K562 (cell line): ENCODE data around the gene GRIK1. TPM values are rescaled to one million over a fixed set of nuclear protein-coding genes. Genes with fewer than 3 reads are reported as not detected.

Experiments used
- MAFG ChIP-seq: fragments of 450-650 bp; conservative IDR thresholded peaks from 2 replicates; pipeline ENCODE4 v1.6.1; 2016; ENCODE audit warnings: missing genetic modification characterization, missing compliant biosample characterization
- MCM3 ChIP-seq: fragments of 450-650 bp; IDR thresholded peaks from 2 replicates; pipeline ENCODE4 v1.6.1; 2016
- MTF1 ChIP-seq: fragments of 250-450 bp; sonication (Bioruptor Pico); IDR thresholded peaks from 2 replicates; pipeline ENCODE4 v1.9.0; 2021; ENCODE audit warnings: moderate library complexity, mild to moderate bottlenecking, inconsistent platforms, borderline replicate concordance
- NR3C1 ChIP-seq: sonication (generic); formaldehyde crosslinking; IDR thresholded peaks from 2 replicates; pipeline ENCODE4 v1.8.1; 2022; ENCODE audit warnings: missing genetic modification reagents
- POU5F1 ChIP-seq: fragments of 150-350 bp; IDR thresholded peaks from 2 replicates; pipeline ENCODE4 v1.6.1; 2014; ENCODE audit warnings: borderline replicate concordance, low read length, low read depth, mild to moderate bottlenecking; ENCODE audit not compliant: partially characterized antibody
- RBM22 ChIP-seq: fragments of 200-400 bp; formaldehyde crosslinking; IDR thresholded peaks from 2 replicates; pipeline ENCODE4 v1.6.1; 2018; ENCODE audit warnings: low read length, low read depth; ENCODE audit not compliant: poor library complexity, severe bottlenecking
- SMAD4 ChIP-seq: fragments of 250-450 bp; sonication (Bioruptor Pico); conservative IDR thresholded peaks from 2 replicates; pipeline ENCODE4 v1.8.0; 2021; ENCODE audit warnings: inconsistent platforms, mild to moderate bottlenecking, moderate library complexity
- YY1 ChIP-seq, 3 experiments: IDR thresholded peaks; 2 replicates each; pipeline ENCODE4 v1.6.1; 2011; ENCODE audit warnings: low read length in 2 of 3, mild to moderate bottlenecking in 2 of 3, moderate library complexity in 2 of 3, borderline replicate concordance in 1 of 3, control low read depth in 1 of 3, low read depth in 1 of 3; ENCODE audit not compliant: insufficient read depth in 3 of 3, insufficient replicate concordance in 2 of 3, control insufficient read depth in 1 of 3, insufficient read length in 1 of 3; ENCODE audit errors: extremely low read depth in 1 of 3
- ZNF695 ChIP-seq: fragments of 450-650 bp; formaldehyde crosslinking; IDR thresholded peaks from 2 replicates; pipeline ENCODE4 v1.4.0; 2020; ENCODE audit warnings: mild to moderate bottlenecking, moderate library complexity
- ZNF830 ChIP-seq: fragments of 250-450 bp; sonication (Bioruptor Pico); IDR thresholded peaks from 2 replicates; pipeline ENCODE4 v1.5.0; 2021; ENCODE audit warnings: mild to moderate bottlenecking
- polyA plus RNA-seq, 8 experiments: library from polyadenylated mRNA; depleted of rRNA in 4 of 8; stranded (reverse) in 5 of 8; unstranded in 3 of 8; fragments of >200 nt; fragmentation: Nextera tagmentation in 2 of 8; fragmentation: Illumina TruSeq in 1 of 8; extraction: Ambion mirVana in 2 of 8; extraction: Trizol in 1 of 8; gene quantifications; 2 replicates each; pipeline versions ENCODE4 v1.2.1 to v1.2.3, GENCODE V29; 2011 to 2014; ENCODE audit warnings: inconsistent platforms in 1 of 8, missing spikeins in 1 of 8
- total RNA-seq, 7 experiments: library from RNA; depleted of rRNA in 6 of 7; stranded (reverse); fragments of >200 nt in 6 of 7; fragmentation: Illumina TruSeq in 2 of 7; extraction: Trizol in 2 of 7; gene quantifications; 2 replicates each; pipeline versions ENCODE4 v1.2.1 to v1.2.3, GENCODE V29; 2011 to 2021; ENCODE audit warnings: low replicate concordance in 1 of 7
- TF ChIP-seq, protein P1 (sequence below): fragments of 250-450 bp; sonication (Bioruptor Pico); IDR thresholded peaks from 2 replicates; pipeline ENCODE4 v1.5.0; 2021; ENCODE audit warnings: mild to moderate bottlenecking, borderline replicate concordance
- TF ChIP-seq, protein P2 (sequence below): sonication (generic); formaldehyde crosslinking; IDR thresholded peaks from 2 replicates; pipeline ENCODE4 v1.8.0; 2022; ENCODE audit warnings: mild to moderate bottlenecking, missing genetic modification reagents
- TF ChIP-seq, protein P3 (sequence below): sonication (generic); formaldehyde crosslinking; IDR thresholded peaks from 2 replicates; pipeline ENCODE4 v1.8.1; 2022; ENCODE audit warnings: missing genetic modification reagents
- TF ChIP-seq, protein P4 (sequence below): sonication (generic); formaldehyde crosslinking; IDR thresholded peaks from 2 replicates; pipeline ENCODE4 v1.8.1; 2023; ENCODE audit warnings: mild to moderate bottlenecking, missing genetic modification reagents

GRIK1 gene
- total and polyA plus RNA-seq, 9 of the 15 experiments (the other 6 are each of a cell fraction or from before 2014, with no cell fraction given), result 0.17 to 2.8 (median 0.53) TPM

GRCh38 chr21:29650523-29651022 is 289.2 kb downstream of the GRIK1 start (continued):
- TF ChIP-seq SMAD4 (CRISPR knock-in tag) (peak; percentile 56; the same call in 1 of the 2 replicates), YY1 (IDR thresholded peaks at IDR 0.05; ENCODE audit: borderline replicate concordance in 1 of 3, control insufficient read depth in 1 of 3, extremely low read depth in 1 of 3, insufficient read depth in 3 of 3, insufficient read length in 1 of 3, insufficient replicate concordance in 2 of 3, low read depth in 1 of 3, low read length in 2 of 3) (peak in 1 of 3 experiments; percentile 45), POU5F1 (no peak), MCM3 (no peak), RBM22 (no peak), MAFG (tag) (no peak), NR3C1 (CRISPR knock-in tag) (no peak), ZNF830 (CRISPR knock-in tag) (no peak), ZNF695 (CRISPR knock-in tag) (no peak), MTF1 (CRISPR knock-in tag) (no peak)
- TF ChIP-seq, protein P1, sequence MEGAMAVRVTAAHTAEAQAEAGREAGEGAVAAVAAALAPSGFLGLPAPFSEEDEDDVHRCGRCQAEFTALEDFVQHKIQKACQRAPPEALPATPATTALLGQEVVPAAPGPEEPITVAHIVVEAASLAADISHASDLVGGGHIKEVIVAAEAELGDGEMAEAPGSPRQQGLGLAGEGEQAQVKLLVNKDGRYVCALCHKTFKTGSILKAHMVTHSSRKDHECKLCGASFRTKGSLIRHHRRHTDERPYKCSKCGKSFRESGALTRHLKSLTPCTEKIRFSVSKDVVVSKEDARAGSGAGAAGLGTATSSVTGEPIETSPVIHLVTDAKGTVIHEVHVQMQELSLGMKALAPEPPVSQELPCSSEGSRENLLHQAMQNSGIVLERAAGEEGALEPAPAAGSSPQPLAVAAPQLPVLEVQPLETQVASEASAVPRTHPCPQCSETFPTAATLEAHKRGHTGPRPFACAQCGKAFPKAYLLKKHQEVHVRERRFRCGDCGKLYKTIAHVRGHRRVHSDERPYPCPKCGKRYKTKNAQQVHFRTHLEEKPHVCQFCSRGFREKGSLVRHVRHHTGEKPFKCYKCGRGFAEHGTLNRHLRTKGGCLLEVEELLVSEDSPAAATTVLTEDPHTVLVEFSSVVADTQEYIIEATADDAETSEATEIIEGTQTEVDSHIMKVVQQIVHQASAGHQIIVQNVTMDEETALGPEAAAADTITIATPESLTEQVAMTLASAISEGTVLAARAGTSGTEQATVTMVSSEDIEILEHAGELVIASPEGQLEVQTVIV, result no peak
- TF ChIP-seq, protein P2, sequence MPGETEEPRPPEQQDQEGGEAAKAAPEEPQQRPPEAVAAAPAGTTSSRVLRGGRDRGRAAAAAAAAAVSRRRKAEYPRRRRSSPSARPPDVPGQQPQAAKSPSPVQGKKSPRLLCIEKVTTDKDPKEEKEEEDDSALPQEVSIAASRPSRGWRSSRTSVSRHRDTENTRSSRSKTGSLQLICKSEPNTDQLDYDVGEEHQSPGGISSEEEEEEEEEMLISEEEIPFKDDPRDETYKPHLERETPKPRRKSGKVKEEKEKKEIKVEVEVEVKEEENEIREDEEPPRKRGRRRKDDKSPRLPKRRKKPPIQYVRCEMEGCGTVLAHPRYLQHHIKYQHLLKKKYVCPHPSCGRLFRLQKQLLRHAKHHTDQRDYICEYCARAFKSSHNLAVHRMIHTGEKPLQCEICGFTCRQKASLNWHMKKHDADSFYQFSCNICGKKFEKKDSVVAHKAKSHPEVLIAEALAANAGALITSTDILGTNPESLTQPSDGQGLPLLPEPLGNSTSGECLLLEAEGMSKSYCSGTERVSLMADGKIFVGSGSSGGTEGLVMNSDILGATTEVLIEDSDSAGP (CRISPR knock-in tag), result no peak
- TF ChIP-seq, protein P3, sequence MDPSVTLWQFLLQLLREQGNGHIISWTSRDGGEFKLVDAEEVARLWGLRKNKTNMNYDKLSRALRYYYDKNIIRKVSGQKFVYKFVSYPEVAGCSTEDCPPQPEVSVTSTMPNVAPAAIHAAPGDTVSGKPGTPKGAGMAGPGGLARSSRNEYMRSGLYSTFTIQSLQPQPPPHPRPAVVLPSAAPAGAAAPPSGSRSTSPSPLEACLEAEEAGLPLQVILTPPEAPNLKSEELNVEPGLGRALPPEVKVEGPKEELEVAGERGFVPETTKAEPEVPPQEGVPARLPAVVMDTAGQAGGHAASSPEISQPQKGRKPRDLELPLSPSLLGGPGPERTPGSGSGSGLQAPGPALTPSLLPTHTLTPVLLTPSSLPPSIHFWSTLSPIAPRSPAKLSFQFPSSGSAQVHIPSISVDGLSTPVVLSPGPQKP (CRISPR knock-in tag), result no peak
- TF ChIP-seq, protein P4, sequence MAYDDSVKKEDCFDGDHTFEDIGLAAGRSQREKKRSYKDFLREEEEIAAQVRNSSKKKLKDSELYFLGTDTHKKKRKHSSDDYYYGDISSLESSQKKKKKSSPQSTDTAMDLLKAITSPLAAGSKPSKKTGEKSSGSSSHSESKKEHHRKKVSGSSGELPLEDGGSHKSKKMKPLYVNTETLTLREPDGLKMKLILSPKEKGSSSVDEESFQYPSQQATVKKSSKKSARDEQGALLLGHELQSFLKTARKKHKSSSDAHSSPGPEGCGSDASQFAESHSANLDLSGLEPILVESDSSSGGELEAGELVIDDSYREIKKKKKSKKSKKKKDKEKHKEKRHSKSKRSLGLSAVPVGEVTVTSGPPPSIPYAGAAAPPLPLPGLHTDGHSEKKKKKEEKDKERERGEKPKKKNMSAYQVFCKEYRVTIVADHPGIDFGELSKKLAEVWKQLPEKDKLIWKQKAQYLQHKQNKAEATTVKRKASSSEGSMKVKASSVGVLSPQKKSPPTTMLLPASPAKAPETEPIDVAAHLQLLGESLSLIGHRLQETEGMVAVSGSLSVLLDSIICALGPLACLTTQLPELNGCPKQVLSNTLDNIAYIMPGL, result no peak
